Immature natural killer cell (primary cell): ENCODE data around the gene IL17F. TPM values are rescaled to one million over a fixed set of nuclear protein-coding genes. Genes with fewer than 3 reads are reported as not detected.

Source experiments
- DNase-seq, 3 donors: peaks; one replicate each; pipeline ENCODE4 v3.0.0; 2022; ENCODE audit warnings: mixed read lengths in 1 of 3
- H3K27ac Mint-ChIP-seq, 6 donors: one replicate each; pipeline ENCODE4 v1.8.0; 2020; ENCODE audit warnings: mixed read lengths in 6 of 6, mild to moderate bottlenecking in 5 of 6, inconsistent platforms in 4 of 6, moderate library complexity in 3 of 6
- H3K27me3 Mint-ChIP-seq, 3 donors: one replicate each; pipeline ENCODE4 v1.8.0; 2020 to 2021; ENCODE audit warnings: low read depth in 3 of 3, mild to moderate bottlenecking in 3 of 3, mixed read lengths in 3 of 3, moderate library complexity in 3 of 3, inconsistent platforms in 1 of 3
- H3K36me3 Mint-ChIP-seq, 3 donors: one replicate each; pipeline ENCODE4 v1.8.0; 2020; ENCODE audit warnings: mixed read lengths in 3 of 3, inconsistent platforms in 2 of 3, mild to moderate bottlenecking in 2 of 3
- H3K4me1 Mint-ChIP-seq, 2 donors: one replicate each; pipeline ENCODE4 v1.8.0; 2020; ENCODE audit warnings: inconsistent platforms in 2 of 2, mild to moderate bottlenecking in 2 of 2, mixed read lengths in 2 of 2, moderate library complexity in 1 of 2
- H3K4me3 Mint-ChIP-seq, 5 donors: one replicate each; pipeline ENCODE4 v1.8.0; 2020; ENCODE audit warnings: mild to moderate bottlenecking in 5 of 5, mixed read lengths in 5 of 5, inconsistent platforms in 3 of 5, moderate library complexity in 3 of 5
- H3K9me3 Mint-ChIP-seq, 6 donors: one replicate each; pipeline ENCODE4 v1.8.0; 2020; ENCODE audit warnings: mild to moderate bottlenecking in 6 of 6, mixed read lengths in 6 of 6, inconsistent platforms in 4 of 6, moderate library complexity in 3 of 6
- polyA plus RNA-seq, 3 donors: library from polyadenylated mRNA; unstranded; fragments of 300-500 nt; fragmentation: Illumina TruSeq; gene quantifications; one replicate each; pipeline ENCODE4 v1.2.3, GENCODE V29; 2021

Gene IL17F
- not detected for polyA plus RNA-seq

DNA sequence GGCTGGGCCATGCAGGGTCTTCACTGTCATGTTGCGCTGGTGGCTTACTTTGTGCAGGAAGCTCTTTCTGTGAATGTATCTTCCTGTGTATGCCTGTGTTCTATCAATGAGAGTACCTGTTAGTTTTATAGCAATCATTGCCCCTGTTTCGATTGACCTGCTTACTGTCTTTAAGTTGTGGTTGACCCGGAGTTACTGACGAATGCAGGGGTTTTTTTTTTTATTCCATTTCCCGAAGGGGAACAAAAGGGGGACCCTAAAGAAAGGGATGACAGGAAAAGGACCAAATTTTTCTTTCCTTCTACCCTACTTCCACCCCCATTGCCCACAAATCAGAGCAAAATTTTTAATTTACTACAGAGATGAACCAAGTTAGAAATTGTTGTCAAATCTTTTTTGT lies at the start of gene IL17F:
TSS of gene IL17F (minus strand) at position 101 of the 400 bp plus-strand sequence. CDS start at position 30, 71 bp downstream.
- no peak within 1 kb of the TSS for H3K4me3 Mint-ChIP-seq
- H3K27me3 Mint-ChIP-seq = peaks cover 0 to 9% (median 4%) of the 10 kb centered on the region in 3 donors
- no peaks in the 10 kb centered on the region for H3K36me3 Mint-ChIP-seq
- DNase-seq = no peak
- no peaks in the 10 kb centered on the region for H3K9me3 Mint-ChIP-seq
- H3K4me1 Mint-ChIP-seq = no peaks in the 10 kb centered on the region
- H3K27ac Mint-ChIP-seq = no peak within 1 kb of the TSS

DNA sequence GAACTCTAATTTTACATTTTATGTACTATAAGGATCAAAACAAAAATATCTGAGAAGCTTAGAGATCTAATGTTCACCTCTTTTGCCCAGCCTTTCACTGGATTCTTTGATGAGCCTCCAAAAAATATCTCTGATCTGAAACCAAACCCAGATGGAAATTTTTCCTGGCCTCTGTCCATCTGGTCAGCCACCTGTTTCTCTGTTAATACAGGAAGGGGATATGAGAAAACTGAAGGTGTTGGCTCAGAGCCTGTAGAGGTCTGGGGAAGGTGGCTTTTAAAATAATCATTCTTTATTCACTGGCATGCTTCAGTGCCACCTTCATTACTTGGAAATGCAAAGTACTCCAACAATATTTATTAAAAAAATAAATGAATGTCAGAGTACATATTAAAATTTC lies 48.8 kb upstream of the IL17F start:
- Mint-ChIP-seq H3K4me3 (no peak overlapping the region), H3K27ac (peak overlapping the region in 1 of 6 donors; percentile 32), H3K36me3 (no peaks in the 10 kb centered on the region), H3K27me3 (peaks cover 0 to 3% (median 2%) of the 10 kb centered on the region in 3 donors), H3K4me1 (peaks cover 20 to 23% of the 10 kb centered on the region in 2 donors), H3K9me3 (no peaks in the 10 kb centered on the region)
- DNase-seq = no peak

DNA sequence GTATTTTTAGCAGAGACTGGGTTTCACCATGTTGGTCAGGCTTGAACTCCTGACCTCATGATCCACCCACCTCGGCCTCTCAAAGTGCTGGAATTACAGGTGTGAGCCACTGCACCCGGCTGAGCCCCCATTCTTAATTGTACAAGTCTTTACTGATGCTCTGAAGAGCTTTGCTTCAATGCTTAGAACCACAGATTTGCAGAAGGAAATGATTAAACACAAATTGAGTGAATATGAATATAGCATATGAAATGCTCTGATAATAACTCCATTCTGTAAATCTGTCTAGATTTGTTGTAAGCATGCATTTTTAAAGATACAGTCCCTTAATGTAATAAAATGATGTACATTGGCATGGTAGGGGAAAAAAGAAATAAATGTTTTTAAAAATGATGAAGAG lies 44.5 kb upstream of the IL17F start:
- Mint-ChIP-seq H3K36me3 (no peaks in the 10 kb centered on the region), H3K4me1 (peaks cover 9 to 20% of the 10 kb centered on the region in 2 donors), H3K27ac (no peak overlapping the region), H3K4me3 (no peak overlapping the region), H3K27me3 (peaks cover 0 to 3% (median 0%) of the 10 kb centered on the region in 3 donors), H3K9me3 (no peaks in the 10 kb centered on the region)
- DNase-seq = no peak

DNA sequence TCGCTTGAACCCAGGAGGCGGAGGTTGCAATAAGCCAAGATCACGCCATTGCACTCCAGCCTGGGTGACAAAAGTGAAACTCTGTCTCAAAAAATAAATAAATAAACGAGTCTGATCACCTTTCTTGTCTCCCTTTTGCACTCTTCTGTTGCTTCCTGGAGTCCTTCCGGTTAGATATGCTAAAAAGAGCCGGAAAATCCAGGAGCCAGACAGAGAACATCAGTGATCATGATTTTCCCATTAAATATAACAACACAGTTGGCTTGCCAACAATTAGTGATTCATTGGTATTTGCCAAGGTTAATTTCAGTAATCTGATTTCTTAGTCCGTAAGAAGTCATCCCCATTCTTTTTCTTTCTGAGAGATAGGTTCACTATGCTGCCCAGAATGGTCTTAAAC lies 43.9 kb upstream of the IL17F start:
- H3K4me3 Mint-ChIP-seq = no peak overlapping the region
- H3K27ac Mint-ChIP-seq = no peak overlapping the region
- peaks cover 0 to 3% (median 0%) of the 10 kb centered on the region in 3 donors for H3K36me3 Mint-ChIP-seq
- no peaks in the 10 kb centered on the region for H3K9me3 Mint-ChIP-seq
- DNase-seq = no peak
- H3K4me1 Mint-ChIP-seq = peaks cover 13 to 20% of the 10 kb centered on the region in 2 donors
- peaks cover 0 to 3% (median 0%) of the 10 kb centered on the region in 3 donors for H3K27me3 Mint-ChIP-seq

DNA sequence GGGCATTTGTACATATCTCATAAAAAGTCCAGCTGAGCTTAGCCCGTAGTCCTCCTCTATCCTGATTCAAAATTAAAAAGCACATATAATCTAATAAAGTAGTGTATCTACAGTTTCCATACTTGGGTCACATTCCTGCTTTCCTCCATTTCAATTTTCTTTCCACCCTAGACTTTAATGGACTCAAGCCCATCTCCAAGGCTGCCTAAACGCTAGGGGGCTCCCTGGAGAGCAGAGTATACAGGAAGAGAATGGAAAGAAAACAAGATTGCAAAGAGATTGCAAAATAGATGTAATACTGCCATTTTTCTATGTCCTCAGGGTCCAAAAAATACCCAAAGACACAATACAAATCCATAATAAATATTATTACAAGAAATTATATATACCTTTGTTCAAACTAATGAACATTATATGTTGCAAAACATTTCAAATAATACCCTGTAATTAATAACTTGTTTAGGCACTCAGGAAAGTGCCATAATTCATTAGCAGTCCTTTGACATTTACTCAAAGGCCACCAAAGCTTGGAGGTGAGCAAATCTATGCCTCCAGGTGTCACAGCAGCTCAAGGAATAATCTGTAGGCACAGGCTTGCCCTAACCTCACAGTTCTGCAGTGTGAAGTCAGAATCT lies 42.6 kb upstream of the IL17F start:
- Mint-ChIP-seq H3K27me3 (peaks cover 0 to 3% (median 0%) of the 10 kb centered on the region in 3 donors), H3K9me3 (no peaks in the 10 kb centered on the region), H3K4me3 (peak overlapping the region in 1 of 5 donors; percentile 47), H3K27ac (peak overlapping the region in 4 of 6 donors; percentile 7 to 57 (median 23)), H3K36me3 (peaks cover 6 to 12% (median 8%) of the 10 kb centered on the region in 3 donors), H3K4me1 (peaks cover 18 to 24% of the 10 kb centered on the region in 2 donors)
- DNase-seq = peak; percentile 30 to 38 (median 31)

DNA sequence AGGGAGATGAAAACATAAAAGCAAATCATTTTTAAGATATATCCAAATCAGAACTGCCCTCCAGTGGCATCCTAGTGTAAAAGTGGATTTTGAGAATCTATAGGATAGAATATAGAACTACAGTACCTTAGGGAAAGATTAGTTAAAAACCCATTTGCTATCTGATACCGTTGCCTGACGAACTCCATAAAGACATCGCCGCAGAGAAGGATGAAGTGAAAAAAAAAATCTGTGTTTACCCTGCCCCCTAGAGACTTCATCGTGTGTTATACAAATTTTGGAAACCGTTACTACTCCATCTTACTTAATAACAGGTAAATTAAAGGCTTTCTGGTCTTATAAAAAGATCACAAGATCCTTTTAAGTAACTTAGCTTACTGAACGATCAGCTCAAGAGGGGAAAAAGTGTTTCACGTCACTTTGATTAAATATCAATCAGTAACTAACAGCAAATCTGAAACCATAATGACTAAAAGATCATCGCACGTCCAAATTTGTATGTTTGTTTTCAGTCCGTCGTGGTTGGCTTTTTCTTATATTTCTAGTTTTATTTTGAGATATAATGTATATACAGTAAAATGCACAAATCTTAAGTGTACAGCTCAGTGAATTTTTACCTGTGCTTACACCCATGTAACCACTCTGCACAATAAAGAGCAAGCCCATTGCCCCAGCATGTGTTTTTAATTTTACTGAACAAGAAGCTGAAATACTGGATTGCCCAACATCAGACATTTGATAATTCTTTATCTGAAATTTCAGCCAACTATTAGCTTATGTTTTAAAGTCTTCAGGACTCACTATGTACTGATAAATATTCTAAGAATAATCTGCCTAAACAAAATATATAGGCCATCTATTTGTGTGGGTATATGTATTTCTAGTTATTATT lies 41.1 kb upstream of the IL17F start:
- H3K9me3 Mint-ChIP-seq = no peaks in the 10 kb centered on the region
- H3K27me3 Mint-ChIP-seq = no peaks in the 10 kb centered on the region
- H3K27ac Mint-ChIP-seq = no peak overlapping the region
- H3K4me3 Mint-ChIP-seq = no peak overlapping the region
- no peak for DNase-seq
- peaks cover 17 to 23% (median 20%) of the 10 kb centered on the region in 3 donors for H3K36me3 Mint-ChIP-seq
- peaks cover 21 to 24% of the 10 kb centered on the region in 2 donors for H3K4me1 Mint-ChIP-seq

DNA sequence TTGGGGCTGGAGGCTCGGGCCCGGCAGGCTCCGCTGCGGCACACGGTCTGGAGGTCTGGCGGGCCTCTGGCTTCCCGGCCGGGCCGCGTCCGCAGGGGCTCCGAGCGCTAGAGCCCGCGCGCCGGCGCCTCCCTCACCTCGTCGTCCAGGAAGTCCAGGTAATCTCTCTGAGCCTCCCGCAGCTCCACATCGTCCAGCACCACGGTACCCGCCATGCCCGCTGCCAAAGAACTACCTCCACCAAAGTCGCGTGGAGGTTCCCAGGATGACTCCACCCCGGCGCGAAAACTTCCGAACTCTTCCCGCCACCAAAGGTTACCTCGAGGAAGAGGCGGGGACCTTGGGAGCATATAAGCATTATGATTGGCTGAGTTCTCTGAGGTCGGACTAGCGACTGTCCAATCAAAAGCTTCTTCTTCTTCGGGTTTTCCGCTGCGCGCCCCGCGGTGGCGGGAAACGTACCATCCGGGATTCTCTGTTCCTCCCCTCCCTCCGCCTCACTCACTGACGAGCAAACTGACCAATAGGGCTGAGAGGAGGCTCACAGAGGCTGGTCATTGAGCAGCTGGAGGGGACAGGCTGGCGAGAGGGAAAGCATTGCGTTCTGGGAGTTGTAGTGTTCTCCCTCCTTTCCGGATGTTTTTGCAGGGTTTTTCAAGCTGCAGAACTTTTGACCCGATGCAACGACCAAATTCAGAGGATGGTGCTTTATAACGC lies 40.3 kb upstream of the IL17F start, which contains the start of gene MCM3:
TSS of gene MCM3 (minus strand) at position 283 of the 717 bp plus-strand sequence. CDS start at position 215, 68 bp downstream.
- Mint-ChIP-seq H3K27me3 (no peaks in the 10 kb centered on the region), H3K9me3 (no peaks in the 10 kb centered on the region), H3K27ac (peak within 1 kb of the TSS in 1 of 6 donors; percentile 26), H3K36me3 (peaks cover 17 to 26% (median 23%) of the 10 kb centered on the region in 3 donors), H3K4me1 (peaks cover 21 to 24% of the 10 kb centered on the region in 2 donors), H3K4me3 (peak within 1 kb of the TSS in 2 of 5 donors; percentile 56 to 62)
- DNase-seq = peak; percentile 98 to 99 (median 98)

DNA sequence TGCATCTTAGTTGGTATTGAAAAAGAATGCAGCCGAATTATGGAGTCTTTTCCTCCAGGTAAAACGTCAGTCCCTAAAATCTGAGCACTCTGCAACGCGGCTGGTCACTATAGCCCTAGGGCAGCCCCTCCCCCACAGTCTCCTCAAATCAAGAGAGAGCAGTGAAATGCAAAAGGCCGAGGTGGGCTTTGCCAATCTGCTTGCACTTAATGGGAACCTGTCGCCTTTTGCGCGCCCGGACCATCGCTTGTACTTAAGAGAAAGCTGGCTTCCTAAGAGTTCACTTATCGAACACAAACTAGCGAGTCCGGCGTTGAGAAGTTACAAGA lies 39.8 kb upstream of the IL17F start:
- Mint-ChIP-seq H3K4me3 (no peak overlapping the region), H3K36me3 (peaks cover 17 to 28% (median 23%) of the 10 kb centered on the region in 3 donors), H3K27ac (no peak overlapping the region), H3K27me3 (no peaks in the 10 kb centered on the region), H3K9me3 (no peaks in the 10 kb centered on the region), H3K4me1 (peaks cover 21 to 24% of the 10 kb centered on the region in 2 donors)
- DNase-seq = no peak

DNA sequence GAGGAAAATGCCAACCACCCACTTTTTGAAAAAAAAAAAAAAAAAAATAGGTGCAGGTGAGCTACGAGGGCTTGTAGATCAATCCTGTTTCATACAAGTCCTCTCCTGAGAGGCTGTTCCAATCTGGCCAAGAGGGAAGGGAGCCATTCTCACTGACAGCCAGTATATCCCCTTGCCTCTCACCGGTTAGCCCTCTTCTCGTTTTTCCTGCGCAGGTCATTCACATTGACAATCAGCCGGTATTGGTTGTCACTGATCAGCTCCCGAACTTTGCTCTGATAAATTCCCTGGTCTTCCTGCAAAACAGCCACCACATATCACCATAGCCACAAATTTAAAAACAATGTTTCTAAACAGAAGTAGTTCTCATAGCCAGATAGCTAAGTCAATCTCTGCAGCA lies 38.8 kb upstream of the IL17F start:
- Mint-ChIP-seq H3K4me1 (peaks cover 22 to 24% of the 10 kb centered on the region in 2 donors), H3K27ac (peak overlapping the region in 1 of 6 donors; percentile 12)

DNA sequence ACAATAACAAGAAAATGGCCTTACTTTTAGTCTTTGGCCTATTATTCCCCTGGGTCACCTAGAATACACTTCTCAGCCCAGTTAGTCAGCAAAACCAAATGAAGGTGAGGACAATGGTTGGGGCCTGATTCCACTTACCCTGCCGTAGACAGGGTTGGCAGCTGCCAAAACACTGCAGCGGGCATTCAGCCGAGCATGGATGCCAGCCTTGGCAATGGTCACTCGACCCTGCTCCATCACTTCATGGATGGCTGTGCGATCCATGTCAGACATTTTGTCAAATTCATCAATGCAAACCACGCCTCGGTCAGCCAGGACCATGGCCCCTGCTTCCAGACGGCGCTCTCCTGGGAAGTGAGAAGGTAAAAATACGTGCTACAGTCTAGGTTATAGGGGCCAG lies 31.8 kb upstream of the IL17F start:
- H3K27ac Mint-ChIP-seq = no peak overlapping the region
- peaks cover 0 to 4% of the 10 kb centered on the region in 2 donors for H3K4me1 Mint-ChIP-seq
- H3K4me3 Mint-ChIP-seq = no peak overlapping the region
- H3K36me3 Mint-ChIP-seq = peaks cover 19 to 71% (median 35%) of the 10 kb centered on the region in 3 donors
- H3K9me3 Mint-ChIP-seq = no peaks in the 10 kb centered on the region
- no peak for DNase-seq
- no peaks in the 10 kb centered on the region for H3K27me3 Mint-ChIP-seq

More for the DNA sequence above, 38.8 kb upstream of the IL17F start:
- Mint-ChIP-seq H3K27me3 (no peaks in the 10 kb centered on the region), H3K9me3 (no peaks in the 10 kb centered on the region), H3K36me3 (peaks cover 17 to 34% (median 29%) of the 10 kb centered on the region in 3 donors), H3K4me3 (peak overlapping the region in 3 of 5 donors; percentile 40 to 62 (median 56))
- no peak for DNase-seq

DNA sequence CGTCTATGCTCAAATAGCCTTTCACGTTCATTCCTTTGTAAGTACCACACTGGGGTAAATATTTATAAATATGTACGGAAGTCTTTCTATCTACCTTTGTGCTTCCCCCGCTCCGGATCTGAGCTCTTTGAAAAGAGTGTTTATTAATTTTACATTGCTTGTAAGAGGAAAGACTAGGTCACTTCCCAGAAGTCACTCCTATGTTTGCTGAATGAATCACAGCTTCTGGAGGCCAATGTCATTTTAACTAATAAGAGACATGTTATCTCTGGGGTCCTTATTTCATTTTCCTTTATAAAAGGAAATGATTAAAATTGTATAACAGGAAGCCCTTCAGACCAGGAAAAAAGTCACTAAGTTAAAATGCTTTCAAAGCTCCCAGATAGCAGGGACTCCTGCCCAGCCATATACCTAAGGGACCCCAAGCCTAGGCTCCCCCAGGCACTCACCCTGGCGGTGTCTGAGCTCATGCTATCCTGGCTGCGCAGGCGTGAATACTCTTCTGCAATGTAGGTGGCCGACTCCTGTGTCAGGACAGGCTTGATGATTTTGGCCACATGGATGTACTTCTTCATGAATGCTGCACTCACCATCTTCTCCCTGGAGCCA lies 27.7 kb upstream of the IL17F start:
- peaks cover 40 to 78% (median 47%) of the 10 kb centered on the region in 3 donors for H3K36me3 Mint-ChIP-seq

DNA sequence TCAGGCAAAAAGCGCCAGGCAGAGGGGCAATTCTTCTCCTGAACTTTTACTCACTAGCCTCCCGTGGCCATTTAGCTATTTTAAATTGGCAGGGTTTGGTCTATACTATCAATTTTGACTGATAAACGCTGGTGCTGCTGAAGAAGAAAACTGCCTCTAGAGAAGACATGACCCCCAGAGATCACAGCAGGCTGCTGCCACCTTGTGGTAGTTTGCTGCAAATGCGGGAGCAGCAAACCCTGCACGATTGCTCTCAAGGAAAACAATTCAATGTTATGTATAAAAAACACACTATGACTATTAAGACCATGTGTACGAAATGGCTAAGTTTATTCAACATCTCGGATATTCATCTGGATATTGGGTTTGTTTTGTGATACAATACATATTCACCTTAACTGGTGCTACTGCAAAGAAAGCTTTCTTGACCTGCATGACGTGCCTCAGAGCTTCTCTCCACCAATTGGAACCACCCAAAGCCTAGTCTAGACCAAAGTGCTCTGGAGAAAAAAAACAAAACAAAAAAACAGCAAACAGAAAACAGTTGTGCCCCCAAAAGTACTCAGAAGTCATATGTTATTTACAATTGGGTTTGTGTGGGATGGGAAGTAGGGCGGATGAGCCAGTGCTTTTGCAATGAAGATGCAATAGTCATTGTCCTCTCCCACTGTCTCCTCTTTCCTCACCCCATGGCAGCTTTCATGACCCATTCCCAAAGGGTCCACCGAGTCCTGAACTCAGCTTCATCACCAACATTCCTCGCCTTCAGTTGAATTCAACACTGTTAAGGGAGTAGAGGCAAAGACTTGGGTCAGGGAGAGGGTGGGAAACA lies 19.6 kb upstream of the IL17F start:
- H3K9me3 Mint-ChIP-seq = no peaks in the 10 kb centered on the region

More for the DNA sequence above, 27.7 kb upstream of the IL17F start:
- no peak for DNase-seq
- Mint-ChIP-seq H3K27ac (no peak overlapping the region), H3K4me1 (no peaks in the 10 kb centered on the region), H3K9me3 (no peaks in the 10 kb centered on the region), H3K4me3 (no peak overlapping the region), H3K27me3 (no peaks in the 10 kb centered on the region)

More for the DNA sequence above, 19.6 kb upstream of the IL17F start:
- DNase-seq = peak; percentile 46 to 63 (median 55)
- no peak overlapping the region for H3K4me3 Mint-ChIP-seq
- H3K27ac Mint-ChIP-seq = no peak overlapping the region
- H3K36me3 Mint-ChIP-seq = peaks cover 30 to 67% (median 52%) of the 10 kb centered on the region in 3 donors
- H3K4me1 Mint-ChIP-seq = peaks cover 0 to 2% of the 10 kb centered on the region in 2 donors
- H3K27me3 Mint-ChIP-seq = peaks cover 0 to 2% (median 0%) of the 10 kb centered on the region in 3 donors
